Stimulated activated CD4-positive, alpha-beta T cell treated with anti-CD3 and anti-CD28 coated beads, Interleukin-1b, Interleukin-23, amount 100 ng/mL, for 48 hours (primary cell): ENCODE results near the gene ADAMTS17.

ENCODE experiments used
- DNase-seq: peaks from one replicate; pipeline ENCODE4 v3.0.0-alpha.2; 2020

ADAMTS17 gene

DNA sequence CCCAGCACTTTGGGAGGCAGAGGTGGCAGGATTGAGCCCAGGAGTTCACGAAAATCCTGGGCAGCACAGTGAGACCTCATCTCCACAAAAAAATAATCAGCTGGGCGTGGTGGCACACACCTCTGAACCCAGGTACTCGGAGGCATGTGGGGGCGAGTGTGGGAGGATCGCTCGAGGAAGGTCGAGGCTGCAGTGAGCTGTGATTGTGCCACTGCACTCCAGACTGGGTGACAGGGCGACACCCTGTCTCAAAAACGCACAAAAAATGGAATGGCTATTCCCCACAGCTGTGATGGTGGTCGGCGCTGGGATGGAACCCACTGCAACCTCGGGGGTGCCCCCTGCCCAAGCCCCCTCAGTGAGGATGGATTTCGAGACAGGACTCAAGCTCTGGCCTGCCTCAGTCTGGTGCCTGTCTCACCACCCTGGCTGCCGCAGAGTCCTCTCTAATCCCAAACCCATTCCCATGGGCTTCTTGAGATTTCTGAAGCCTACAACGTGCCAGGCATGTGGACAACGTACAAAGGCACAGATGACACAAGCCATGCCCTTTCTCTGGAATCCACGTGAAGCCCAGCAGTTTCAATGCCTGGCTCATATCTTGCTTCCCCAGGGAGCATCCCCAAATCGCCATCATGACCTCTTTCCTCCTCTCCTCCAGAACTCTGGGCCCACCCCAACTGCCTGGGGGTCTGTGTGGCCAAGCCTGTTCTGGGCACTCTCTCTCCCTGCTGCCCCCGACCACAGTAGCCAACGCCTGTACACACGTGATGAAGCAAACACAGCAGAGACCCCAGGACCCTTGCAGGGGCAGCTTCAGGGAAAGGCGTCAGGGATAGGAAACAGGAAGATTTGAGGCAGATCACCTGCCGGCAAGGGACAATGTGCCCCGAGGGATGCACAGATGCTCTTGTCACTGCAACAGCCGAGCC, 32.4 kb downstream of the ADAMTS17 start:
- DNase-seq = no peak

GRCh38 chr15:100308608-100309007, 33.2 kb downstream of the ADAMTS17 start:
- no peak for DNase-seq

DNA sequence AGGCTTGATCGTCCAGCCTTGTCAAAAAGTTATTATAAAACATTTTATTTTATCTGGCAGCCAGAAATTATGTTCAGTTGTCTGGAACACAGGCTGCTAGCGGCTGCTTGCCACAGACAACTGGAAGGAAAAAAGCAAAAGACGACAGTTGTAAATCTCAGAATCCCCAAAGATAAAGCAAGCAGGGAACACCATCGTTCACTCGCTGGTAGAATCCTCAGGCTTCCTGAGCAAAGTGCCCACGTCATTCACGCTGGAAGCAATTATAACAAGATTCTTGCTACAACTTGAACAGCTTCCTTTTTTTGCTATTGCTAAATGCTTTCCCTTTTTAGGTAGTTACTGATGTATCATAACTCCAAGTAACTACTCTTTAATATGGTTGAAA, 33.6 kb downstream of the ADAMTS17 start:
- no peak for DNase-seq

- no peak for DNase-seq
Measured at GRCh38 chr15:100307241-100308212, 34.2 kb downstream of the ADAMTS17 start.

- DNase-seq = no peak
Measured at GRCh38 chr15:100306098-100306497, 35.7 kb downstream of the ADAMTS17 start.

DNA sequence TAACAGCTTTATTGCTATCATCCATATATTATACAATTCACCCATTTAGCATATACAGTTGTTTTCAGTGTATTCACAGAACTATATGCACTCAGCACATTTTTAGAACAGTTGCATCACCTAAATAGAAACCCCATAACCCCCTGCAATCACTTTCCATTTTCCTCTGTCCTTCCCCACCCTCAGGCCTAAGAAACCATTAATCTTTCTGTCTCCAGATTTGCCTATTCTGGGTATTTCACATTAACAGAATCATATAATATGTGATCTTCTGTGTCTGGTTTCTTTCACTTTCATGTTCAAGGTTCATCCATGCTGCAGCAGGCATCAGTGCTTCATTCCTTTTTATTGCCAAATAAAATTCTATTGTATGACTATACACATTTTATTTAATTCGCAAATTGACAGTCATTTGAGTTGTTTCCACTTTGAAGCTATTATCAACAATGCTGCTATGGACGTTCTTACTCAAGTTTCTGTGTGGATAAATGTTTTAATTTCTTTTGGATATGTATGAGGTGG, 39.8 kb downstream of the ADAMTS17 start:
- DNase-seq = no peak

DNA sequence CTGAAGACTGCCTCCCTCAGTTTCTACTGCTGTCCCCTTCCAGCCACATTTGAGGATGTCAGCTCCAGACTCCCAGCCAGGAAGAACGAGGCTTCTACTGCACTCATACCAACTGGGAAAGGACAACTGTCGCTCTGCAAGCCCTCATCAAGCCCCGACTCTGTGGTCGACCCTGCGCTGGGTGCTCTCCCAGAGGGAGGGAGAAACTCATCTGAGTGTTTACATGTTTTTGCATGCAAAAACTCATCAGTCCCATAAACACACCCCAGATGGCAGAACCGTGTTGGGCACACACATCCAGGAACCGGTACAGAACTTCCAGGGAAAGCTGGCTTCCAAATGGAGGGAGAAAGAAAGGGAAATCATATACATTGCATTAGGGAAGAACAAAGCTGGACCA, 43.5 kb downstream of the ADAMTS17 start:
- DNase-seq = no peak

DNA sequence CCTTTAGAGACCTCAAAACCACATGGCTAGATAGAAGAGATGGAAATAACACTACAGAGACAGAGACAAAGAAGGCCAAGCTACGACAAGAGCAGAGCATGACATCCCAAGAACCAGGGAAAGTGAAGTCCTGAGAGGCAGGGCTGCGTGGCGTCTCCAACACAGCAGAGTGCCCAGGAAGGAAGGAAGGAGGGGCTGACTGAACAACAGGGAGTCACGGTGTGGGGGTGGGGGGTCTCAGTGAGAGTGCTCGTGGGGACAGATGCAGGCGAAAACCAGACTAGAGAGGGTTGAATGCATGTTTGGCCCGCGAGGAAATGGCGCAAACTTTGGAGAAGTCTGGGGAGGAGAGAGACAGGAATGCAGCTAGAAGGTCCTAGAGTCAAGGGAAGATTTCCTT, 44.0 kb downstream of the ADAMTS17 start:
- DNase-seq = no peak

- DNase-seq = no peak
Measured at GRCh38 chr15:100295939-100296565, 45.7 kb downstream of the ADAMTS17 start.

DNA sequence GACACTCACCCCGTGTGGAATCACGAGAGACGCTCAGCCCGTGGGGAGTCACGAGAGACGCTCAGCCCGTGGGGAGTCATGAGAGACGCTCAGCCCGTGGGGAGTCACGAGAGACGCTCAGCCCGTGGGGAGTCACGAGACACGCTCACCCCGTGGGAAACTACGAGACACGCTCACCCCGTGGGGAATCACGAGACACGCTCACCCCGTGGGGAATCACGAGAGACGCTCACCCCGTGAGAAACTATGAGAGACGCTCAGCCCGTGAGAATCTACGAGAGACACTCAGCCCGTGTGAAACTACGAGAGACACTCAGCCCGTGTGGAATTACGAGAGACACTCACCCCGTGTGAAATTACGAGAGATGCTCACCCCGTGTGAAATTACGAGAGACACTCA, 49.8 kb downstream of the ADAMTS17 start:
- no peak for DNase-seq

DNA sequence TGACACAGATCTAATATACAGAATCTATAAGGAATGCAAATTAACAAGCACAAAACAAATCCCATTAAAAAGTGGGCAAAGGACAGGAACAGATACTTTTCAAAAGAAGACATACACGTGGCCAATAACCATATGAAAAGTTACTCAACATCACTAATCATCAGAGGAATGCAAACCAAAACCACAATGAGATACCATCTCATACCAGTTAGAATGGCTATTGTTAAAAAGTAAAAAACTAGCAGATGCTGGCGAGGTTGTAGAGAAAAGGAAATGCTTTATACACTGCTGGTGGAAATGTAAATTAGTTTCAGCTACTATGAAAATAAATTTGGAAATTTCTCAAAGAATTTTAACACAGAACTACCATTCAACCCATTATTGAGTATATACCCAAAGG, 50.7 kb downstream of the ADAMTS17 start:
- DNase-seq = no peak

- DNase-seq = no peak
Measured at GRCh38 chr15:100285641-100286295, 56.0 kb downstream of the ADAMTS17 start.

- no peak for DNase-seq
Measured at GRCh38 chr15:100284701-100285100, 57.1 kb downstream of the ADAMTS17 start.

GRCh38 chr15:100284191-100284590, 57.6 kb downstream of the ADAMTS17 start:
- no peak for DNase-seq

GRCh38 chr15:100281096-100281917, 60.5 kb downstream of the ADAMTS17 start:
- DNase-seq = no peak

GRCh38 chr15:100279849-100280248, 61.9 kb downstream of the ADAMTS17 start:
- no peak for DNase-seq

- DNase-seq = no peak
Measured at GRCh38 chr15:100279446-100279845, 62.3 kb downstream of the ADAMTS17 start.

- no peak for DNase-seq
Measured at GRCh38 chr15:100278596-100279380, 63.0 kb downstream of the ADAMTS17 start.

DNA sequence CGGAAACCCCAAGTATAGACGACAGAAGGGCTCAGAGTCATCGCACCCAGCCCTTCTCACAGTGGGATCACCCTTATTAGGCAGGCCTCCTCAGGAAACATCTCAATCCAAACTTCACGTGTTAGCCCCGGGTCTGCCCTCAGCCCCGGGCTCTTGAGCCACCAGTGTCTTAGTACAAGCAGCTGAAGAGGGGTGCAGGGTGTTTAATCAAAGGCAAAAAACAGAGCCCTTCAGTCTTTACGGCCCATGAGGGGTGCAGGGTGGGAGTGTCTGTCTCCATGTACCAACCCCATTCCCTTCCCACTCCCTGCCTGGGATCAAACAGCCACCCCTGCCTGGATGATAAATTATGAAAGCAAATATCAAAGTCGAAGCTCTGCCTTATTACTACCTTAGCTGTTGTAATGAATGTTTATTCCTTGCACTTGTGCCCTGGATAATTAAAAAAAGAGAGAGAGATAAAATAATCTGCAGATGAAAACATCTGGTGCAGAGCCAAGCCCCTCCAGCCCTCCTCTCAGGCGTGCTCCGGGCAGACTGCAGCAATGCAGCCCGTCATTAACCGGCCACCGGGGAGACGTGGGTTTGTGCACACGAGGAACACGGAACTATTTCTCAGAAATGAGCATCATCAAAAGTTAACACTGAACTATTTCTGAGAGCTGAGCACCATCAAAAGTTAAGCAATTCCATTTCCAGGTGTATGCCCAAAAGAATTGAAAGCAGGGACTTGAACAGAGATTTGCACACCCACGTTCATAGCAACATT, 64.5 kb downstream of the ADAMTS17 start:
- DNase-seq = no peak

- no peak for DNase-seq
Measured at GRCh38 chr15:100276506-100276905, 65.3 kb downstream of the ADAMTS17 start.
